HG02610 (cell line): ENCODE data around the gene SLC25A21.
"Not testable (repeated sequence)": the region's sequence is repeated elsewhere in the genome, so short reads cannot be mapped to it uniquely, and the experiment has no call there.

ENCODE experiments used
- ATAC-seq: cut with Tn5 transposase; IDR thresholded peaks from one replicate; pipeline ENCODE4 v1.9.1; 2021; ENCODE audit warnings: mild to moderate bottlenecking, moderate library complexity; ENCODE audit not compliant: unreplicated experiment

The SLC25A21 gene

GRCh38 chr14:36844443-36845195 lies 327.8 kb downstream of the SLC25A21 start:
- no peak for ATAC-seq

DNA sequence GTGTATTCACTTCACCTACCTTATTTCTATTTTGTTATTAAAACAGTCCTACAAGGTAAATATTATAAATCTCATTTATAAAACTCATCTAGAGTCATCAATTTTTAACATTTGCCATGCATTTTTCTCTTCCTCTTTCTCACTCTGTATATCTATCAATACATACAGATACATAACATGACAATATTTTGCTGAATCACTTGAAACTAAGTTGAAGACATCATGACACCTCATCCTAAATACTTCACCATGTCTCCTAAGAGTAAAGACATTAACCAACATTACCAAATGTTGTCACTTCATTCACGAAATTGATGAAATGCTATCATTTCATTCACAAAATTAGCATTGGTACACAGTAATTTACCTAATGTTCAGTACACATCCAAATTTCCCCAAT lies 329.0 kb downstream of the SLC25A21 start:
- no peak for ATAC-seq

DNA sequence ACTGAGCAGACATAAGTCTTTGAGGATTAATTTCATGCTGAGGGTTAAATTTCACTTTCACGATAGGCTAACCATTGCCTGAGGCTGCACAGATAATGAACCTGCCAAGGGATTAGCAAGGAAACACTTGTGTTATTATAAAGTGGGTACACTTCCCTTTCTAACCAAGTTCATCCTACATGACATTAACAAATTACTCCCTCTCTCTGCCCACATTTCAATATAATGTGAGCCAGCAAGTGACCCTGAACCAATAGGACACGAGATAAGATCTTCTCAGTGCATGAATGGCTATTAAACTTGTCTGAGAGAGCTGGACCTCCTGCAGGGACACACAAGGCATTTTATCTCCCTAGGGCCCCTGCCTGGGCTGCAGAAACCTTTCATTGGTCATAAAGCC lies 337.3 kb downstream of the SLC25A21 start:
- ATAC-seq = no peak

- ATAC-seq = no peak
These were observed 338.1 kb downstream of the SLC25A21 start for GRCh38 chr14:36834293-36834692.

DNA sequence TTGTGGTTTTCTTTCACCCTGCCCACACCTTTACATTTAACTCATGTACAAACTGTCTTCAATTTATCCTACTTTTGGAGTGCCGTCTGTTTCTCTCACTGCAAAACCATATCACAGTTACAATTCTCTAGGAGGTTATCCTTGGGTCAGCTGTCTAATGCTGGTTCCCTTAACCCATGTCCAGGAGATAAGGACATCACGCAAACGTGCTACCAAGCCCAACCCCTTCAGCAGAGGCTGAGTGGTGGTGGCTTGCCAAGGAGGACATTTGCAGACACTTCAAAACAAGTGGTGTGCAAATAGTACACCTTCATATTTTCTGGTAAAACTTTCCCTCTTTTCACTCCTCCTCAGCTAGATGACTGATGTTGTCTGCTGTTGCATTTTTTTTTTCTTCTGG lies 342.9 kb downstream of the SLC25A21 start:
- no peak for ATAC-seq

- ATAC-seq = no peak
These were observed 344.5 kb downstream of the SLC25A21 start for GRCh38 chr14:36827861-36828260.

DNA sequence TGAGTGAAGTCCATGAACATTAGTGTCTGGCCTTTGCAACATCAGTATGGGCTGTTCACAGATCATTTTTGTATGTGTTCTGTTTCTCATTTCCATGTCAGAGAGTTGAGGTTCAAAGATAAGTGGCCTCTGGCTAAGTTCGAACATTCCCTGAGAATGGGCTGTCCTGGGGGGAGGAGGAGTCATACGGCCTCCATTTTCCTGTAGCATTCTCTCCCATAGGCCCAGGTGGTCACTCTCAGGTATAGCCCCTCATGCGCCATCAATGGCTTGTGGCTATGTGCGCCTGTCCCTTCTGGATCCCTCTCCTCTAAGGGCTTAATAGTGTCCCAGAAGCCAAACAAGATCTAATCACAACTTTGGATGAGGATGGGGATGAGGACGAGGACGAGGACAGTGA lies 345.8 kb downstream of the SLC25A21 start:
- no peak for ATAC-seq

DNA sequence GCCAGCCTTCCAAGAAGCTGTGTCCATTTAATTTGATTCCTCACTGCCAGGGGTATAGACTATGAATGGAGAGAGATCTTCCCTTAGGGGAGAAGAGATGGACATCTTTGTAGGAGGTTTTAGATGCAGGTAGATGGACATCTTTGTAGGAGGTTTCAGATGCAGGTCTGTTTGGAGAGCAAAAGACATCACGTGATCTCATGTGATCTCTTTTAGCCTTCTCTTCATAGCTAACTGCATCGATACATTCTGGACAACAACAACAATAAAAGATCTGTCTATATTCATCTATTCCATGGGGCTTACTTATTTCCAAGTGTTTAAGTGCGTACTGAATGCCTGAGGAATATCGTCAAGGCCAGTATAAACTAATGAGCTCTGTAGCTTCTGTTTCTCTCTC lies 347.6 kb downstream of the SLC25A21 start:
- ATAC-seq = no peak

DNA sequence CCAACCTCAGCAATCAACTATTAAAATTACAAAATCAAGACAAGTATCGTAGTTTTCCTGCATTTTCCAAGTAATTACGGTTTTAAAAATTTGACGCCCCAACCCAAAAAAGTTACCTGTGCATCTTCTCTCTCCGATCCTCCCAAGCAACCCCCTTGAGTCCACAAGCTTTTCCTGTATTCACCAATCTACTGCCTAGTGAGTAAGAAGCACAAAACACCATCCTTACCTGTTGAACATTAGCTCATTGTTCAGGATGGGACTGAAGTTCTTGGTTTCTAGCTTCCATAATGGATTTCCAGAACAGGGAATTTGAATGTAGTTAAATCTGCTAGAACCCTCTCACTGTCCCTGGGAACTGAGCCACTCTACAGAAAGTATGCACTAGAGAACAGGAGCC lies 348.8 kb downstream of the SLC25A21 start:
- no peak for ATAC-seq

DNA sequence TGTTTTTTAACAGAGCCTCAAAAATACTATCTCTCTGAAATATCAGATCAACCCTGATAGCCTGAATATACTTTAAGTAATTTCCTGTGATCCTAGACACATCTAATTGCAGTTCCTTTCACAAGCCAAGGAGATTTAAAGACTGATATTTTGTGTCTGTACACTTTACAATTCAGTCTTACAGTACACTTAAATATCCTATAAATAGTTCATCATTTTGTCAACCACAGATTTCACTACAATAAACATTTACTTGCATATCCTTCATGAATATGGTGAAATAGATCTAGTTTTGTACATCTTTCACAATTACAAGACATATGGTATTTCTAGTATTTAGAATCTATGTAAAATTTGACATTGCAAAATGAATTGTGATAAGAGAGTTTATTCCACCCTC lies 349.7 kb downstream of the SLC25A21 start:
- no peak for ATAC-seq

DNA sequence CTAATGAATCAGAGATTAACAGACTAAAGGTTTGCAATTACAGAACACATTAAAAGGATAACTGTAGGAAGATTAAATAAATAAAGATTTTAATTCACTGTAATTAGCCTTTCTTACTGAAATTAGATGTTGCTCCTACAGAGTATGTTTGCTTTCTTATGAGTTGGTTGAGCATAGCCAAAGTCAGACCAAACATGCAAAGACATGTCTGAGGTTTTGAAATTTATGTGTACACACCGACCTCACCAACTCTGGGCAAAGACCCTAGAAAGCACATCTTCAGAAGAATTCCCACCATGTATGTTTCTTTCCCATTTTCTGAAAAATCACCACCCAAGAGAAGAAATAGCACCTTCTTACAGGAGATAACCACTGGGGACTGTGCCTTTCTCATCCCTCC lies 351.5 kb downstream of the SLC25A21 start:
- ATAC-seq = no peak

GRCh38 chr14:36820111-36820709 lies 352.2 kb downstream of the SLC25A21 start:
- ATAC-seq = no peak

DNA sequence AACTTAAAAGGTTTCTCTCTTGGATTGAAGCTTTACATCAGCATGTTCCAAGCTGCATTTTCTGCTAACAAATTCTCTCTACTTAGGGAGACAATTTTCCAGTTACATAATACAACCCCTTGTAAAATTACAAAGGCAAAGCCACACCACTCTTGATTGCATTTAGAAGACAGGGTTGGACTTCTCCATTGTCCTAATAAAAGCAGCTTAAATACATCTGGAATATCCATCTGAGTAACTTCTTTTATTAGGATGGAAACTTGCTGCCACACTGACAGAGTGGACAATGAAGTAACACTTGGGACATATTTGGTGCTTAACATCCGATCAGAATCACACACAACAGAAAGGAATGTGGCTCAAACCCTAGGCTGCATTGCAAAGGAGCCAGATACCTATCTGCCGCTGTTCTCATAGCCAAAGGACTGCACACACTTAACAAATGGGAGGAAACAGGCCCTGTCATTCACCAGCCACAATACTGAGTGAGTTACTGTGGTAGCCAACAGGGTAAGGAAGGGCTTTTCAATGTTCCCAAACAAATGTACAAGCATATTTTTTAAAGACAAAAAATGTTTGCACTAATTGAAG lies 353.5 kb downstream of the SLC25A21 start:
- no peak for ATAC-seq

GRCh38 chr14:36818246-36818645 lies 354.2 kb downstream of the SLC25A21 start:
- ATAC-seq = no peak

DNA sequence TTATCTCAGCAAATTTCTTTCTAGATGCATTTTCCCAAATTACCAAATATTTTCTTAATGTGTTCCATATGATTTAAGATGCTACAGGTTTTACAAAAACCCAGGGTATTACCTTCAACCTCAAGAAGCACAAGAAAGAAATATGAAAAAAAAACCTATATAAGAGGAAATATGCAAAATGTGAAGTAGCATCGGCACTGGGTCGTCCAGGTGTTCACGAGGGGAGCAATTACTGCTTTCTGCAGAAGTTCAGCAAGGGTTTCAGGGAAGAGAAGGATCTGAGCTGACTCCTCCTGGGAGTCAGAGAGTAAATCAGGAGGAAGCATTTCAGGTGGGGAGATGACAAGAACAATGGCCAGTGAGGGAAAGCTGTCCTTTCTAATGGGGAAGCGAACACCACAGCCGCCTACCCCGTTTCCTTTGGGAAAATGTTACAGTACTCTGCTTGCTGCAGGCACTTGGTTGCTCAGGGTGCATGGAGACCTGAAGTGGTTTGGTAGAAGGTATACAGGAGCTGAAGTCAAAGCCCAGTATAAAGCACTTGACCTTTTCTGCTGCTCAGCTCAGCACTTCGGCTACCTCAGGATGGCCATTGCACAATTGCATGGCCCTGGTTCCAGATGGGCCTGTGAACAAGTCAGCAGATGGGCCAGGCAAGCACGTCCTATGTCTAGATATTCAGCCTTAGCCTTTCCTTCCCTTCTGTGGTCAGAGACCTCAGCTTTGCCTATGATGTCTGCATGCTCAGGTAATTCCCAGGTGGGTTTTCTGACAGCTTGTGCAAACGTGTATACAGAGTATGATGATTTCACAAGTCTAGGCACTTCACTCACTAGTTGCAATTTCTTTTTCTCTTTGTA lies 355.1 kb downstream of the SLC25A21 start:
- ATAC-seq = no peak

DNA sequence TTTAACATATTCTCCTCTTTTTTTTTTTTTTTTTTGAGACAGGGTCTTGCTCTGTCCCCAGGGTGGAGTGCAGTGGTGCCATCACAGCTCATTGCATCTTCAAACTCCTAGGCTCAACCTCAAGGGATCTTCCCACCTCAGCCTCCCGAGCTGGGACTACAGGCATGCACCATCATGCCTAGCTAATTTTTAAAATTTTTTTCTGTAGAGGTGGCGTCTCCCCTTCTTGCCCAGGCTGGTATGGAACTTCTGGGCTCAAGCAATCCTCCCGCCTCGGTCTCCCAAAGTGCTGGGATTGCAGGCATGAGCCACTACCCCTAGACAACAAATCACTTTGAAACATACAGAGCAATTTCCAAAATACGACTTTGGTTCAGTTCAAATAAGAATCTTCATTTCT lies 355.9 kb downstream of the SLC25A21 start:
- ATAC-seq = no peak

GRCh38 chr14:36814783-36815182 lies 357.6 kb downstream of the SLC25A21 start:
- ATAC-seq = not testable (repeated sequence)

- ATAC-seq = no peak
These were observed 362.2 kb downstream of the SLC25A21 start for GRCh38 chr14:36810209-36810608.

DNA sequence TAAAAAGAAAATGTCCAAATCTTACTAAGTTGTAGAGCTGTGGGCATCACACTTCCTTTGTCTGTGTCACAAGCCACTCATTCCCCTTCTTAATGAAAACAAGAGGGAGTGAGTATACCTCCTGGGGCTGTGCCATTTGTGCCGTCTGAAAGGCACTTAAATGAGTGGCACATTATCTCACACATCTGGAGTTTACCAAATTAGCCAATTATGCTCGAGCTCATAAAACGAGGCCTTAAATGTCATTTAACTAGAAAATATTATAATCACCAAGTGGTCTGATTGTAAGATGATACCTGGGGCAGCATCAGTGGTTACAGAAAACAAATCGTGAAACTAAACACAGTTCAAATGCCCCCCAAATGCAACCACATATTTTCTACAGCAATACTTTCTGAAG lies 364.7 kb downstream of the SLC25A21 start:
- ATAC-seq = no peak

DNA sequence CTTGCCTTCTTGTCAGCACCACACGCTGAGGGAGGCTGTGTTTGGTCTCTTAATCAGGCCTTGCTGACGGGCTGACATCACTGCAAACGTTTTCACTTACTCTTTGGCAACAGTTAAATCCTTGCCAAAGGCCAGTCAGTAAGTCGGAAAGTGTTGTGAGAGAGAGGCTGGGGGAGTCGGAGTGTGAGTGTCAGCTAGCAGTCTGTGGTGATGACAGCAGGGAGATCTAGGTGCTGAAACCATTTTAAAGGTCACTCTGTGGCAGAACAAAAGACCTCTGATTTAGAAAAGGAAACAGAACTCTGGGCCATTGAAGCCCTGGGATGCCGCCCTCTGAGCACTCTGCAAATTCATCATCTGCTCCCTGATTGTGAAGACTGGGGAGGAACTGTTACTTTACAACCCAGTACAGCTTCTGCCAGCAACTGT lies 367.3 kb downstream of the SLC25A21 start:
- ATAC-seq = no peak

DNA sequence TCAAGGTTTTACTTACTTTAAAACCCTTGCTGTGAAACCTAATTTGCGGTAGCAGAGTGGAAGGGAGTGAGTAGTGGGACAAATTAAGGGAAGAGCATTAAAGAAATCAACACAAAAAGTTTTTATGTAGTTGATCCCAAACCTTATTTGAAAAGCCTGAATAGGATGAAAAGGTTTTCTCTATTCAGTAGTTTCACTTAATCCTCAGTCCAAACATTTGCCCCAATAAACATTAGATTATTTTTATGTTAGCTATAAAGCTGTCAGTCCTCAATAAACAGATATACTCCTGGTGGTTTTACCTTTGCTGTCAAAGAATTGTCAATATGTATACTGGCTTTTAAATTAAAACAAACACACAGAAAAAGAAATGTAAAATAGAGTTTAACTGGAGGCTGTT lies 374.8 kb downstream of the SLC25A21 start:
- no peak for ATAC-seq
